A549 (cell line): ENCODE measurements around the gene PTPRF. TPM values are rescaled to one million over a fixed set of nuclear protein-coding genes. Genes with fewer than 3 reads are reported as not detected.
A peak's percentile ranks its signal among the peaks of the same experiment; 100 is the strongest.

Experiments used
- ATAC-seq, 2 experiments: fragments of 200-7000 bp in 1 of 2; fragments of >200 bp in 1 of 2; cut with Nextera tagmentation in 1 of 2; cut with Tn5 transposase in 1 of 2; 3 replicates each; pipeline versions ENCODE4 v1.8.0 to v1.9.1; 2018 to 2020; ENCODE audit warnings: mild to moderate bottlenecking in 1 of 2, moderate library complexity in 1 of 2
- CTCF ChIA-PET: fragments of 300-600 bp; sonication (Branson Sonifier 250); formaldehyde crosslinking; extraction: SDS; loops from one replicate; lab custom pipeline; 2021; ENCODE audit warnings: antibody characterized with exemption, inconsistent platforms; lab: Yijun Ruan, JAX
- POLR2A ChIA-PET: fragments of 350-600 bp; formaldehyde crosslinking; extraction: SDS; loops from one replicate; lab custom pipeline; 2021; ENCODE audit warnings: antibody characterized with exemption, inconsistent platforms; lab: Yijun Ruan, JAX
- DNase-seq, 2 experiments: peaks; one replicate each; pipeline versions ENCODE4 v3.0.0 to v3.0.0-alpha.2; 2011 to 2016; ENCODE audit warnings: low read depth in 1 of 2, low spot score in 1 of 2
- FAIRE-seq: peaks from 2 replicates; lab custom pipeline; 2011; peaks lifted over from hg19 to GRCh38; lab: Jason Lieb, UNC
- H3K27ac ChIP-seq, 2 experiments: fragments of >200 bp; sonication (Bioruptor Twin); formaldehyde crosslinking; 3 replicates each; pipeline ENCODE4 v1.5.1; 2016 to 2017
- H3K4me1 ChIP-seq: fragments of >200 bp; sonication (Bioruptor Twin); formaldehyde crosslinking; 3 replicates; pipeline ENCODE4 v1.6.1; 2016
- H3K4me2 ChIP-seq: fragments of >200 bp; sonication (Bioruptor Twin); formaldehyde crosslinking; 3 replicates; pipeline ENCODE4 v1.6.1; 2016
- H3K4me3 ChIP-seq: fragments of >200 bp; sonication (Bioruptor Twin); formaldehyde crosslinking; 3 replicates; pipeline ENCODE4 v1.5.1; 2016
- H3K9me3 ChIP-seq: fragments of >200 bp; sonication (Bioruptor Twin); formaldehyde crosslinking; 3 replicates; pipeline ENCODE4 v1.6.1; 2016
- BHLHE40 ChIP-seq: IDR thresholded peaks from 2 replicates; pipeline ENCODE4 v1.6.1; 2012; ENCODE audit warnings: low read depth, low read length, inconsistent platforms
- EHF ChIP-seq: fragments of 250-450 bp; sonication (Bioruptor Pico); IDR thresholded peaks from 2 replicates; pipeline ENCODE4 v1.5.0; 2020; ENCODE audit warnings: mild to moderate bottlenecking
- ESRRA ChIP-seq: fragments of 150-350 bp; IDR thresholded peaks from 2 replicates; pipeline ENCODE4 v1.6.1; 2014; ENCODE audit warnings: mild to moderate bottlenecking, low read length, borderline replicate concordance
- FOSB ChIP-seq: fragments of 250-450 bp; sonication (Bioruptor Pico); IDR thresholded peaks from 2 replicates; pipeline ENCODE4 v1.5.0; 2020; ENCODE audit warnings: mild to moderate bottlenecking, moderate library complexity
- GATA3 ChIP-seq: IDR thresholded peaks from 2 replicates; pipeline ENCODE4 v1.6.1; 2012; ENCODE audit warnings: borderline replicate concordance
- HEYL ChIP-seq: fragments of 250-450 bp; sonication (Bioruptor Pico); IDR thresholded peaks from 2 replicates; pipeline ENCODE4 v1.8.0; 2021; ENCODE audit warnings: mild to moderate bottlenecking, moderate library complexity
- HOXB13 ChIP-seq: fragments of 250-450 bp; sonication (Bioruptor Pico); IDR thresholded peaks from 2 replicates; pipeline ENCODE4 v1.5.0; 2020; ENCODE audit warnings: low read depth, mild to moderate bottlenecking, moderate library complexity
- KDM1A ChIP-seq: fragments of 200-600 bp; sonication (generic); IDR thresholded peaks from 2 replicates; pipeline ENCODE4 v1.6.1; 2016; ENCODE audit warnings: low read depth, mild to moderate bottlenecking
- MAZ ChIP-seq: fragments of 150-350 bp; IDR thresholded peaks from 2 replicates; pipeline ENCODE4 v1.6.1; 2014; ENCODE audit warnings: antibody characterized with exemption, low read depth, low read length, borderline replicate concordance
- MYC ChIP-seq: IDR thresholded peaks from 2 replicates; pipeline ENCODE4 v1.6.1; 2012; ENCODE audit warnings: mild to moderate bottlenecking, inconsistent platforms, low read length, improper control_type of control experiment, borderline replicate concordance
- NPAS2 ChIP-seq: fragments of 250-450 bp; sonication (Bioruptor Pico); IDR thresholded peaks from 2 replicates; pipeline ENCODE4 v1.8.0; 2022; ENCODE audit warnings: mild to moderate bottlenecking, moderate library complexity, borderline replicate concordance
- RARB ChIP-seq: fragments of 250-450 bp; sonication (Bioruptor Pico); IDR thresholded peaks from 2 replicates; pipeline ENCODE4 v1.8.0; 2021; ENCODE audit warnings: mild to moderate bottlenecking, moderate library complexity
- RCOR1 ChIP-seq: fragments of 150-350 bp; IDR thresholded peaks from 2 replicates; pipeline ENCODE4 v1.6.1; 2014; ENCODE audit warnings: antibody characterized with exemption, low read length, low read depth
- RFX5 ChIP-seq: fragments of 450-650 bp; IDR thresholded peaks from 2 replicates; pipeline ENCODE4 v1.7.1; 2014; ENCODE audit warnings: antibody characterized with exemption, mild to moderate bottlenecking, moderate library complexity
- RNF2 ChIP-seq: fragments of 200-600 bp; sonication (generic); IDR thresholded peaks from 2 replicates; pipeline ENCODE4 v1.6.1; 2016; ENCODE audit warnings: low read depth, mild to moderate bottlenecking, antibody characterized with exemption, moderate library complexity, borderline replicate concordance
- SREBF2 ChIP-seq: fragments of 450-650 bp; IDR thresholded peaks from 2 replicates; pipeline ENCODE4 v1.6.1; 2014; ENCODE audit warnings: mild to moderate bottlenecking, moderate library complexity
- TFCP2L1 ChIP-seq: fragments of 250-450 bp; sonication (Bioruptor Pico); IDR thresholded peaks from 2 replicates; pipeline ENCODE4 v1.5.0; 2021; ENCODE audit warnings: mild to moderate bottlenecking
- TP53 ChIP-seq: fragments of 250-450 bp; sonication (Bioruptor Pico); IDR thresholded peaks from 2 replicates; pipeline ENCODE4 v1.5.0; 2021; ENCODE audit warnings: mild to moderate bottlenecking, moderate library complexity
- ZC3H11A ChIP-seq: fragments of 450-650 bp; IDR thresholded peaks from 2 replicates; pipeline ENCODE4 v1.6.1; 2014; ENCODE audit warnings: antibody characterized with exemption, mild to moderate bottlenecking
- ZFP36 ChIP-seq: fragments of 450-650 bp; IDR thresholded peaks from 2 replicates; pipeline ENCODE4 v1.6.1; 2014; ENCODE audit warnings: borderline replicate concordance; ENCODE audit not compliant: partially characterized antibody
- ZNF302 ChIP-seq: fragments of 250-450 bp; sonication (Bioruptor Pico); IDR thresholded peaks from 2 replicates; pipeline ENCODE4 v1.9.0; 2021; ENCODE audit warnings: inconsistent platforms, mild to moderate bottlenecking, moderate library complexity
- ZSCAN20 ChIP-seq: fragments of 250-450 bp; sonication (Bioruptor Pico); IDR thresholded peaks from 2 replicates; pipeline ENCODE4 v1.8.0; 2022; ENCODE audit warnings: mild to moderate bottlenecking, moderate library complexity
- WGBS: methylation state at CpG from one replicate; pipeline ENCODE4 v1.1.6; 2017; ENCODE audit errors: missing lambda C conversion rate; 5-methylcytosine and 5-hydroxymethylcytosine counted together
- polyA plus RNA-seq, 4 experiments: library from polyadenylated mRNA; depleted of rRNA in 3 of 4; stranded (reverse); fragments of >200 nt; fragmentation: RNase III in 1 of 4; extraction: RNeasy Plus Mini Kit Qiagen cat#74134 plus additional on column Dnase treatment in 1 of 4; gene quantifications; 2 replicates in 3 of 4; 3 replicates in 1 of 4; pipeline ENCODE4 v1.2.3, GENCODE V29; 2011 to 2017
- TF ChIP-seq, protein P1 (sequence below): IDR thresholded peaks from 2 replicates; pipeline ENCODE4 v1.6.1; 2012
- TF ChIP-seq, protein P2 (sequence below): fragments of 250-450 bp; sonication (Bioruptor Pico); IDR thresholded peaks from 2 replicates; pipeline ENCODE4 v1.5.0; 2021; ENCODE audit warnings: mild to moderate bottlenecking, moderate library complexity, borderline replicate concordance
- TF ChIP-seq, protein P3 (sequence below): fragments of 150-350 bp; IDR thresholded peaks from 2 replicates; pipeline ENCODE4 v1.6.1; 2014; ENCODE audit warnings: low read depth, mild to moderate bottlenecking, low read length
- TF ChIP-seq, protein P4 (sequence below): fragments of 200-600 bp; sonication (generic); IDR thresholded peaks from 2 replicates; pipeline ENCODE4 v1.6.1; 2016; ENCODE audit warnings: antibody characterized with exemption, mild to moderate bottlenecking, moderate library complexity
- TF ChIP-seq, protein P5 (sequence below): IDR thresholded peaks from 2 replicates; pipeline ENCODE4 v1.6.1; 2012; ENCODE audit warnings: low read depth, borderline replicate concordance

The PTPRF gene
- polyA plus RNA-seq, 2 of the 4 experiments (the other 2 are of a cell fraction) = 68.5 to 96.5 TPM

DNA sequence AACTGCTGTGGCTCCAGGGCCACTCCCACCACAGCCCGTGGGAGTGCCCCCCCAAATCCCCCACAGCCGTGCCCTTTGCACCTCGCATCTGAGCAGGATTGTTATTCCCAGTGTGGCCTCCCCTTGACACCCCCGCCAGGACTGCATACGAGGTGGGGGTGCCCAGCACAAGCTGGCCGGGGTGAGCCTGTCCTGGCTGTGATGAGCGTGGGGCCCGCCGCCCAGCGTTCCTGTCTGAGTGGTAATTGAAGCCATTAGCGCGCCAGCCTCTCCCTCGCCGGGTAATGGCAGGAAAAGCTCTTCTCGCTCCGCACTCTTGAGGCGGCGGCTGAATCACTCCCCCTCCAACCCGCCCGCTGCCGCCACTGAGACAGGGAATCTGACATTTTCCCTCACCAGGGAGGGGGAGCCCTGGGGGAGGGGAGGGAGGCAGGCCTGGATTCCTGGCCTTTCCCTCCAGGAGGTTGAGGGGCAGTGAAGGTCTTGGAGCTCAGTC is 27.7 kb downstream of the PTPRF start:
- no peak overlapping the region for H3K4me3 ChIP-seq
- no peaks in the 10 kb centered on the region for H3K9me3 ChIP-seq
- peak overlapping the region in 1 of 2 experiments; percentile 62; a peak in 3 of 6 replicates for H3K27ac ChIP-seq
- FAIRE-seq (no peak), DNase-seq (no peak), ATAC-seq (no peak)
- no peak overlapping the region for H3K4me2 ChIP-seq
- POLR2A ChIA-PET = interaction anchor here (0.6 kb wide), 1 partner anchor 11 kb away, joined by 8 read pairs; no protein-coding TSS in a partner anchor
- peaks cover 12% of the 10 kb centered on the region for H3K4me1 ChIP-seq
- CTCF ChIA-PET = interaction anchor here (0.6 to 1.5 kb wide), 3 partner anchors 9 to 489 kb away, joined by 3 to 5 read pairs (median 4); no protein-coding TSS in a partner anchor
- TF ChIP-seq, protein P1, sequence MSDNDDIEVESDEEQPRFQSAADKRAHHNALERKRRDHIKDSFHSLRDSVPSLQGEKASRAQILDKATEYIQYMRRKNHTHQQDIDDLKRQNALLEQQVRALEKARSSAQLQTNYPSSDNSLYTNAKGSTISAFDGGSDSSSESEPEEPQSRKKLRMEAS = no peak
- TF ChIP-seq ZFP36 (no peak), NPAS2 (CRISPR knock-in tag) (no peak), ESRRA (no peak), RFX5 (no peak), HOXB13 (CRISPR knock-in tag) (no peak), GATA3 (no peak), SREBF2 (no peak), ZNF302 (CRISPR knock-in tag) (no peak), EHF (CRISPR knock-in tag) (no peak), ZSCAN20 (no peak), KDM1A (no peak), RARB (CRISPR knock-in tag) (no peak), MAZ (no peak), BHLHE40 (no peak), RCOR1 (no peak), TP53 (no peak)
- TF ChIP-seq, protein P2, sequence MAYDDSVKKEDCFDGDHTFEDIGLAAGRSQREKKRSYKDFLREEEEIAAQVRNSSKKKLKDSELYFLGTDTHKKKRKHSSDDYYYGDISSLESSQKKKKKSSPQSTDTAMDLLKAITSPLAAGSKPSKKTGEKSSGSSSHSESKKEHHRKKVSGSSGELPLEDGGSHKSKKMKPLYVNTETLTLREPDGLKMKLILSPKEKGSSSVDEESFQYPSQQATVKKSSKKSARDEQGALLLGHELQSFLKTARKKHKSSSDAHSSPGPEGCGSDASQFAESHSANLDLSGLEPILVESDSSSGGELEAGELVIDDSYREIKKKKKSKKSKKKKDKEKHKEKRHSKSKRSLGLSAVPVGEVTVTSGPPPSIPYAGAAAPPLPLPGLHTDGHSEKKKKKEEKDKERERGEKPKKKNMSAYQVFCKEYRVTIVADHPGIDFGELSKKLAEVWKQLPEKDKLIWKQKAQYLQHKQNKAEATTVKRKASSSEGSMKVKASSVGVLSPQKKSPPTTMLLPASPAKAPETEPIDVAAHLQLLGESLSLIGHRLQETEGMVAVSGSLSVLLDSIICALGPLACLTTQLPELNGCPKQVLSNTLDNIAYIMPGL (CRISPR knock-in tag) = no peak
- TF ChIP-seq, protein P3, sequence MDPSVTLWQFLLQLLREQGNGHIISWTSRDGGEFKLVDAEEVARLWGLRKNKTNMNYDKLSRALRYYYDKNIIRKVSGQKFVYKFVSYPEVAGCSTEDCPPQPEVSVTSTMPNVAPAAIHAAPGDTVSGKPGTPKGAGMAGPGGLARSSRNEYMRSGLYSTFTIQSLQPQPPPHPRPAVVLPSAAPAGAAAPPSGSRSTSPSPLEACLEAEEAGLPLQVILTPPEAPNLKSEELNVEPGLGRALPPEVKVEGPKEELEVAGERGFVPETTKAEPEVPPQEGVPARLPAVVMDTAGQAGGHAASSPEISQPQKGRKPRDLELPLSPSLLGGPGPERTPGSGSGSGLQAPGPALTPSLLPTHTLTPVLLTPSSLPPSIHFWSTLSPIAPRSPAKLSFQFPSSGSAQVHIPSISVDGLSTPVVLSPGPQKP = no peak
- 95% methylated on average over 13 of the region's 21 CpGs for WGBS

DNA sequence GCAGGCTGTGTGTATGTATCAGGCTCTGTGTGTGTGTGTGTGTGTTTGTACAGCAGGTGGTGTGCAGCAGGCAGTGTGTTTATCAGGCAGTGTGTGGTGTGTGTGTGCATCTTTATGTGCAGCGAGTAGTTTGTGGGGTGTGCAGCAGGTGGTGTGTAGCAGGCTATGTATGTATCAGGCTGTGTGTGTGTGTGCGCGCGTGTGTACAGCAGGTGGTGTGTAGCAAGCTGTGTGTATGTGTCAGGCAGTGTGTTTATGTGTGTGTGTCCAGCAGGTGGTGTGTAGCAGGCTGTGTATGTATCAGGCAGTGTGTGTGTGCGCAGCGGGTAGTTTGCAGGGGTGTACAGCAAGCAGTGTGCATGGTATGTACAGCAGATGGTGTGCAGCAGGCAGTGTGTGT is 29.0 kb downstream of the PTPRF start:
- Histone ChIP-seq H3K4me2 (no peak overlapping the region), H3K27ac (no peak overlapping the region), H3K9me3 (no peaks in the 10 kb centered on the region), H3K4me3 (no peak overlapping the region), H3K4me1 (peaks cover 9% of the 10 kb centered on the region)
- ATAC-seq = no peak
- WGBS = 92% methylated on average over 6 of the region's 6 CpGs
- POLR2A ChIA-PET = no interaction called here
- FAIRE-seq = no peak
- no peak for DNase-seq
- CTCF ChIA-PET = interaction anchor here (1.5 kb wide), 1 partner anchor 10 kb away, joined by 5 read pairs; no protein-coding TSS in a partner anchor
- no peak for TF ChIP-seq MYC
- TF ChIP-seq, protein P3 = no peak
- no peak for TF ChIP-seq ZC3H11A
- TF ChIP-seq, protein P4, sequence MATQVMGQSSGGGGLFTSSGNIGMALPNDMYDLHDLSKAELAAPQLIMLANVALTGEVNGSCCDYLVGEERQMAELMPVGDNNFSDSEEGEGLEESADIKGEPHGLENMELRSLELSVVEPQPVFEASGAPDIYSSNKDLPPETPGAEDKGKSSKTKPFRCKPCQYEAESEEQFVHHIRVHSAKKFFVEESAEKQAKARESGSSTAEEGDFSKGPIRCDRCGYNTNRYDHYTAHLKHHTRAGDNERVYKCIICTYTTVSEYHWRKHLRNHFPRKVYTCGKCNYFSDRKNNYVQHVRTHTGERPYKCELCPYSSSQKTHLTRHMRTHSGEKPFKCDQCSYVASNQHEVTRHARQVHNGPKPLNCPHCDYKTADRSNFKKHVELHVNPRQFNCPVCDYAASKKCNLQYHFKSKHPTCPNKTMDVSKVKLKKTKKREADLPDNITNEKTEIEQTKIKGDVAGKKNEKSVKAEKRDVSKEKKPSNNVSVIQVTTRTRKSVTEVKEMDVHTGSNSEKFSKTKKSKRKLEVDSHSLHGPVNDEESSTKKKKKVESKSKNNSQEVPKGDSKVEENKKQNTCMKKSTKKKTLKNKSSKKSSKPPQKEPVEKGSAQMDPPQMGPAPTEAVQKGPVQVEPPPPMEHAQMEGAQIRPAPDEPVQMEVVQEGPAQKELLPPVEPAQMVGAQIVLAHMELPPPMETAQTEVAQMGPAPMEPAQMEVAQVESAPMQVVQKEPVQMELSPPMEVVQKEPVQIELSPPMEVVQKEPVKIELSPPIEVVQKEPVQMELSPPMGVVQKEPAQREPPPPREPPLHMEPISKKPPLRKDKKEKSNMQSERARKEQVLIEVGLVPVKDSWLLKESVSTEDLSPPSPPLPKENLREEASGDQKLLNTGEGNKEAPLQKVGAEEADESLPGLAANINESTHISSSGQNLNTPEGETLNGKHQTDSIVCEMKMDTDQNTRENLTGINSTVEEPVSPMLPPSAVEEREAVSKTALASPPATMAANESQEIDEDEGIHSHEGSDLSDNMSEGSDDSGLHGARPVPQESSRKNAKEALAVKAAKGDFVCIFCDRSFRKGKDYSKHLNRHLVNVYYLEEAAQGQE = no peak
- TF ChIP-seq HEYL (CRISPR knock-in tag) = no peak
- no peak for TF ChIP-seq RNF2
- no peak for TF ChIP-seq FOSB
- TF ChIP-seq RARB (CRISPR knock-in tag) = no peak
- no peak for TF ChIP-seq BHLHE40
- no peak for TF ChIP-seq EHF (CRISPR knock-in tag)
- TF ChIP-seq TFCP2L1 (CRISPR knock-in tag) = no peak
- TF ChIP-seq, protein P5, sequence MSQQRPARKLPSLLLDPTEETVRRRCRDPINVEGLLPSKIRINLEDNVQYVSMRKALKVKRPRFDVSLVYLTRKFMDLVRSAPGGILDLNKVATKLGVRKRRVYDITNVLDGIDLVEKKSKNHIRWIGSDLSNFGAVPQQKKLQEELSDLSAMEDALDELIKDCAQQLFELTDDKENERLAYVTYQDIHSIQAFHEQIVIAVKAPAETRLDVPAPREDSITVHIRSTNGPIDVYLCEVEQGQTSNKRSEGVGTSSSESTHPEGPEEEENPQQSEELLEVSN = no peak
